ENCODE measurements around the gene TSPAN11.

TSPAN11 gene

GRCh38 chr12:30911207-30911606 is 15.3 kb upstream of the TSPAN11 start:
- no peak for DNase-seq (ENCODE audit: low read depth in 2 of 2)

- DNase-seq (ENCODE audit: low read depth in 2 of 2), result no peak
Observed at GRCh38 chr12:30913323-30913722, 13.2 kb upstream of the TSPAN11 start.

- DNase-seq (ENCODE audit: low read depth in 2 of 2), result no peak
Observed at GRCh38 chr12:30914986-30915591, 11.5 kb upstream of the TSPAN11 start.

GRCh38 chr12:30923057-30923456 is 3.5 kb upstream of the TSPAN11 start:
- DNase-seq (ENCODE audit: low read depth in 2 of 2), result no peak

GRCh38 chr12:30925607-30926242 is 823 bp upstream of the TSPAN11 start:
- no peak for DNase-seq (ENCODE audit: low read depth in 2 of 2)

- no peak for DNase-seq (ENCODE audit: low read depth in 2 of 2)
Observed at GRCh38 chr12:30927222-30927611, 669 bp downstream of the TSPAN11 start.

- DNase-seq (ENCODE audit: low read depth in 2 of 2), result no peak
Observed at GRCh38 chr12:30928356-30929244, 2.1 kb downstream of the TSPAN11 start.

GRCh38 chr12:30930238-30930637 is 3.7 kb downstream of the TSPAN11 start:
- DNase-seq (ENCODE audit: low read depth in 2 of 2), result no peak

GRCh38 chr12:30930641-30931040 is 4.1 kb downstream of the TSPAN11 start:
- no peak for DNase-seq (ENCODE audit: low read depth in 2 of 2)

GRCh38 chr12:30932881-30933280 is 6.3 kb downstream of the TSPAN11 start:
- no peak for DNase-seq (ENCODE audit: low read depth in 2 of 2)

- no peak for DNase-seq (ENCODE audit: low read depth in 2 of 2)
Observed at GRCh38 chr12:30934811-30935210, 8.3 kb downstream of the TSPAN11 start.

GRCh38 chr12:30936036-30936435 is 9.5 kb downstream of the TSPAN11 start:
- no peak for DNase-seq (ENCODE audit: low read depth in 2 of 2)

- no peak for DNase-seq (ENCODE audit: low read depth in 2 of 2)
Observed at GRCh38 chr12:30939234-30939633, 12.7 kb downstream of the TSPAN11 start.

GRCh38 chr12:30942486-30942885 is 15.9 kb downstream of the TSPAN11 start:
- no peak for DNase-seq (ENCODE audit: low read depth in 2 of 2)

GRCh38 chr12:30942936-30943335 is 16.4 kb downstream of the TSPAN11 start:
- DNase-seq (ENCODE audit: low read depth in 2 of 2), result no peak

- no peak for DNase-seq (ENCODE audit: low read depth in 2 of 2)
Observed at GRCh38 chr12:30945443-30946164, 19.1 kb downstream of the TSPAN11 start.

- no peak for DNase-seq (ENCODE audit: low read depth in 2 of 2)
Observed at GRCh38 chr12:30952015-30952414, 25.5 kb downstream of the TSPAN11 start.

- DNase-seq (ENCODE audit: low read depth in 2 of 2), result no peak
Observed at GRCh38 chr12:30953257-30953656, 26.7 kb downstream of the TSPAN11 start.

GRCh38 chr12:30953951-30954751 is 27.6 kb downstream of the TSPAN11 start:
- DNase-seq (ENCODE audit: low read depth in 2 of 2), result no peak

GRCh38 chr12:30955214-30955613 is 28.7 kb downstream of the TSPAN11 start:
- DNase-seq (ENCODE audit: low read depth in 2 of 2), result no peak

GRCh38 chr12:30959110-30959710 is 32.7 kb downstream of the TSPAN11 start:
- DNase-seq (ENCODE audit: low read depth in 2 of 2), result no peak

All from activated CD4-positive, alpha-beta T cell treated with anti-CD3 and anti-CD28 coated beads for 24 hours (primary cell).